Loucy (cell line): Measurements from ENCODE around the gene LTF.

Experiments
- H2AFZ ChIP-seq: fragments of 200-600 bp; sonication (generic); 2 replicates; pipeline ENCODE4 v1.6.0; 2016; ENCODE audit warnings: antibody characterized with exemption, mild to moderate bottlenecking, low read length, moderate library complexity
- H3F3A ChIP-seq: fragments of 200-600 bp; 2 replicates; pipeline ENCODE4 v1.6.0; 2016; ENCODE audit warnings: antibody characterized with exemption, low read depth, mild to moderate bottlenecking
- H3K27me3 ChIP-seq: fragments of 200-600 bp; sonication (generic); 2 replicates; pipeline ENCODE4 v1.6.1; 2014; ENCODE audit warnings: low read length, mild to moderate bottlenecking; ENCODE audit not compliant: insufficient read depth, poor library complexity, severe bottlenecking
- H3K36me3 ChIP-seq: fragments of 200-600 bp; sonication (generic); 2 replicates; pipeline ENCODE4 v1.6.1; 2016; ENCODE audit warnings: low read length; ENCODE audit not compliant: insufficient read depth
- H3K4me1 ChIP-seq: fragments of 200-600 bp; sonication (generic); 2 replicates; pipeline ENCODE4 v1.5.1; 2014; ENCODE audit warnings: low read length, mild to moderate bottlenecking; ENCODE audit not compliant: insufficient read depth, poor library complexity, severe bottlenecking
- H3K4me2 ChIP-seq: fragments of 200-600 bp; sonication (generic); 2 replicates; pipeline ENCODE4 v1.6.0; 2014; ENCODE audit warnings: antibody characterized with exemption, low read length, low read depth, mild to moderate bottlenecking; ENCODE audit not compliant: poor library complexity, severe bottlenecking
- H3K4me3 ChIP-seq: fragments of 200-600 bp; sonication (generic); 2 replicates; pipeline ENCODE4 v1.5.1; 2014; ENCODE audit warnings: low read length, mild to moderate bottlenecking, mixed read lengths; ENCODE audit not compliant: poor library complexity, severe bottlenecking
- H3K79me2 ChIP-seq: fragments of 200-600 bp; sonication (generic); 2 replicates; pipeline ENCODE4 v1.6.1; 2014; ENCODE audit warnings: low read length; ENCODE audit not compliant: insufficient read depth
- H3K9ac ChIP-seq: fragments of 200-600 bp; sonication (generic); 2 replicates; pipeline ENCODE4 v1.6.0; 2014; ENCODE audit warnings: mild to moderate bottlenecking, low read depth, low read length, moderate library complexity; ENCODE audit not compliant: poor library complexity, severe bottlenecking
- H3K9me2 ChIP-seq: fragments of 200-600 bp; sonication (generic); replicated peaks from 2 replicates; pipeline ENCODE4 v1.6.1; 2016; ENCODE audit warnings: low read depth, low read length, mixed read lengths
- H3K9me3 ChIP-seq: fragments of 200-600 bp; sonication (generic); 2 replicates; pipeline ENCODE4 v1.6.1; 2014; ENCODE audit warnings: mild to moderate bottlenecking, antibody characterized with exemption, low read length, low read depth; ENCODE audit not compliant: insufficient read depth
- H4K20me1 ChIP-seq: fragments of 200-600 bp; sonication (generic); 2 replicates; pipeline ENCODE4 v1.6.0; 2014; ENCODE audit warnings: antibody characterized with exemption, low read length, mild to moderate bottlenecking; ENCODE audit not compliant: insufficient read depth, poor library complexity, severe bottlenecking
- EZH2phosphoT487 ChIP-seq: fragments of 200-600 bp; IDR thresholded peaks from 2 replicates; pipeline ENCODE4 v1.6.1; 2018; ENCODE audit warnings: antibody characterized with exemption, mild to moderate bottlenecking, moderate library complexity, borderline replicate concordance
- TF ChIP-seq, protein P1 (sequence below): fragments of 200-600 bp; sonication (generic); conservative IDR thresholded peaks from 2 replicates; pipeline ENCODE4 v1.5.1; 2014; ENCODE audit warnings: mild to moderate bottlenecking, antibody characterized with exemption, low read length

The LTF gene

DNA sequence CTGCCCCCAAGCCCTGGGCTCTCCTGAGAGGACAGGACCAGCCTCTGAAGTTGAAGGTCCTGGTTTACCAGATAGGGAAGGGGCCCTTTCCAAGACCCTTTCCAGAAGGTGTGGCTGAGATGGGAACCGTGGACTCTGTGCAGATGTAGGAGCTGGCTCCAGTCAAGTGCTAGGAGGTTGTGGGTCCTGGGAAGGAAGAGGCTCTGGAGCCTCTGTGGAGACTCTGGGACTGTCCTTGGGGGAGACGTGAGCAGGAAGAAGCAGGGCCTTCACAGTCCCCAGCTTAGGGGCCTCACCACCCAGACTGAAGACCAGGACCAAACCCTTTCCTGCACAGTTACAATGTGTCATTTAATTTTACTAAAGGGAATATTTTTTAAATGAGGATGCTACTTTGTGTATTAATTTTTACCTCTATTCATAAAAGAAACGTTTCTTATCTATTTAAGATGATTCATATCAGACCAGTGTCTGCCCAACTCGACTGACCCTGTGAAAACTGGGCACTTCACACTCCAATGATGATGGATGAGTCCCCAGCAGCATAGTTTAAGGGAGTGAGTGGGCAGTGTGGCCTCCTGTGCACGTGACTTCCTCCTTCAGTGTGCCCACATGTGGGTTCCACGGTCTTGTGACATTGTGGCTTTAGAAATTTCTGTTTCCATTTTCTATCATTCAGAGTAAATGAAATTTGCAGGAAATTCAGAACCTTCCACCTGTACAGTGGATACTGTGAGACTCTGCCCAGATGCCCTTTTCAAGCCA lies 68.8 kb downstream of the LTF start:
- Histone ChIP-seq H3K9ac (no peak overlapping the region), H2AFZ (no peak overlapping the region), H3K9me2 (no peaks in the 10 kb centered on the region), H3K4me2 (no peak overlapping the region), H3K9me3 (no peaks in the 10 kb centered on the region), H3K27me3 (no peaks in the 10 kb centered on the region), H3K4me3 (no peak overlapping the region), H3K79me2 (no peaks in the 10 kb centered on the region), H4K20me1 (no peaks in the 10 kb centered on the region), H3K4me1 (no peaks in the 10 kb centered on the region), H3K36me3 (no peaks in the 10 kb centered on the region), H3F3A (no peaks in the 10 kb centered on the region)
- no peak for TF ChIP-seq EZH2phosphoT487
- TF ChIP-seq, protein P1, sequence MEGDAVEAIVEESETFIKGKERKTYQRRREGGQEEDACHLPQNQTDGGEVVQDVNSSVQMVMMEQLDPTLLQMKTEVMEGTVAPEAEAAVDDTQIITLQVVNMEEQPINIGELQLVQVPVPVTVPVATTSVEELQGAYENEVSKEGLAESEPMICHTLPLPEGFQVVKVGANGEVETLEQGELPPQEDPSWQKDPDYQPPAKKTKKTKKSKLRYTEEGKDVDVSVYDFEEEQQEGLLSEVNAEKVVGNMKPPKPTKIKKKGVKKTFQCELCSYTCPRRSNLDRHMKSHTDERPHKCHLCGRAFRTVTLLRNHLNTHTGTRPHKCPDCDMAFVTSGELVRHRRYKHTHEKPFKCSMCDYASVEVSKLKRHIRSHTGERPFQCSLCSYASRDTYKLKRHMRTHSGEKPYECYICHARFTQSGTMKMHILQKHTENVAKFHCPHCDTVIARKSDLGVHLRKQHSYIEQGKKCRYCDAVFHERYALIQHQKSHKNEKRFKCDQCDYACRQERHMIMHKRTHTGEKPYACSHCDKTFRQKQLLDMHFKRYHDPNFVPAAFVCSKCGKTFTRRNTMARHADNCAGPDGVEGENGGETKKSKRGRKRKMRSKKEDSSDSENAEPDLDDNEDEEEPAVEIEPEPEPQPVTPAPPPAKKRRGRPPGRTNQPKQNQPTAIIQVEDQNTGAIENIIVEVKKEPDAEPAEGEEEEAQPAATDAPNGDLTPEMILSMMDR: no peak

DNA sequence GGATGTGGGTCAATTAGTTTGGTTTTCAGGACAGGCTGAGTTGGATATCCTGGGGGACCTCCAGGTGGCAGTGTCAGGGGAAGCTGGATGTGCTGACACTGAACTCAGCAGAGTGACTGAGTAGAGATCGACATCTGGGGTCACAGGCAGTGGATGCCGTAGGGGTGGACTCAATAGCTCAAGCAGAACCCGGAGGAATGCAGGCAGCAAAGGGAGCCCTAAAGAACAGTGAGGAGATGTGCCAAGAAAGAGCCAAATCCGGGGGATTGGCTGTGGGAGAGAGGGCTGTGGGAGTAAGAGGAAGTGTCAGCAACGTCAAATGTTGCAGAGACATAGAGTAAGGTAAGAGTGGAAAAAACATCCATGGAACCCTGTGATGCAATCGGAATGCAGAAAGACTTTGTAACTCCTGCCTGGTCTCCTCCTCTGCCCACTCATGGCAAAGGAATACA lies 69.5 kb downstream of the LTF start:
- Histone ChIP-seq H4K20me1 (no peaks in the 10 kb centered on the region), H3K4me1 (no peaks in the 10 kb centered on the region), H3K4me3 (no peak overlapping the region), H3K36me3 (no peaks in the 10 kb centered on the region), H3K27me3 (no peaks in the 10 kb centered on the region), H3K79me2 (no peaks in the 10 kb centered on the region), H3K9ac (no peak overlapping the region), H3K4me2 (no peak overlapping the region), H2AFZ (no peak overlapping the region), H3K9me3 (no peaks in the 10 kb centered on the region), H3F3A (no peaks in the 10 kb centered on the region), H3K9me2 (no peaks in the 10 kb centered on the region)
- TF ChIP-seq, protein P1: peak; percentile 43
- TF ChIP-seq EZH2phosphoT487: no peak

DNA sequence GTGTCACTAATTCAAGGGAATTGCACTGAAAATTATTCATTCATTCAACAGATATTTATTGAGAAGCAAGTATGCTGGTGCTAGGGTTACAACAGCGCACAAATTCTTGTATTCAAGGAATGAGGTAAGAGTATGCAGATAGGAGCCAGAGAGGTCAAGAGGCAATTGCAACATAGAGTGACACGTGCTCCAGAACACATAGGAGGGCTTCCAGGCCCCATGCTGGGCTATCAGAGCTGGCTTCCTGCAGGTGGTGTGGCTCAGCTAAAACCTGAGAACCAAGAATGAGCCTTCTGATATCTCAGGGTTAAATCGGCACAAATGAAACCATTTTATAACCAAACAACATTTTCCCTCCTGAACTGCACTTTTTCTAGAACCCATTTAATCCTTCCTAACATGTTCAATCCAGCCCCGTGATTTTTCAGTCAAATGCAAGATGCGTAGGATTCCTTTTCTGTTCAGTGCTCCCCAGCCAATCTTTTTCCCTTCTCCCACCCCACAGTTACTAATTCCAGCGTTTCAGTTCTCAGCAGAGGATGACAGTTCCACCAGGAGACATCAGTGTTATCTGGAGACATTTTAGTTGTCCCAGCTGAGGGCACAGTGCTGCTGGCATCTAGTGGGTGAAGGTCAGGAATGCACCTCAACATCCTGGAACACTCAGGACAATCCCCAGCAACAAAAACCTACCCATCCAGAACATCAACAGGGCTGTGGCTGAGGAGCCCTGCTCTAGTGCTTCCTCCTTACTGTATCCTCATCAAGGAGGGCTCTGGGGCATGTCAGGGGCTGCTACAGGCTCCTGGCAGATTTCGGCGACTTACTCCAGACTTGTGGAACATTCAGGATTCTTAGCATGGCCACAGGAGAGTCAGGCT lies 70.9 kb downstream of the LTF start:
- H3K36me3 ChIP-seq: no peaks in the 10 kb centered on the region
- no peaks in the 10 kb centered on the region for H3K4me1 ChIP-seq
- H3K9ac ChIP-seq: no peak overlapping the region
- H3K9me2 ChIP-seq: no peaks in the 10 kb centered on the region
- H2AFZ ChIP-seq: no peak overlapping the region
- H3F3A ChIP-seq: no peaks in the 10 kb centered on the region
- H4K20me1 ChIP-seq: no peaks in the 10 kb centered on the region
- H3K9me3 ChIP-seq: no peaks in the 10 kb centered on the region
- H3K27me3 ChIP-seq: no peaks in the 10 kb centered on the region
- no peak overlapping the region for H3K4me3 ChIP-seq
- no peak overlapping the region for H3K4me2 ChIP-seq
- TF ChIP-seq, protein P1: no peak
- no peak for TF ChIP-seq EZH2phosphoT487
- no peaks in the 10 kb centered on the region for H3K79me2 ChIP-seq
